Dendritic cell treated with granulocyte-macrophage colony-stimulating factor and Interleukin-4, amounts not matched to agents 40 ng/mL and 50 ng/mL, for 4 days (primary cell): ENCODE measurements around the gene TOPORS.

Experiments
- H3K27ac Mint-ChIP-seq: one replicate; pipeline ENCODE4 v1.8.0; 2022; ENCODE audit warnings: mild to moderate bottlenecking, mixed read lengths
- H3K27me3 Mint-ChIP-seq: one replicate; pipeline ENCODE4 v1.8.0; 2022; ENCODE audit warnings: mild to moderate bottlenecking, mixed read lengths
- H3K36me3 Mint-ChIP-seq: one replicate; pipeline ENCODE4 v1.8.0; 2022; ENCODE audit warnings: low read depth, mixed read lengths
- H3K4me1 Mint-ChIP-seq: one replicate; pipeline ENCODE4 v1.8.0; 2022; ENCODE audit warnings: low read depth, mixed read lengths
- H3K4me3 Mint-ChIP-seq: one replicate; pipeline ENCODE4 v1.8.0; 2022; ENCODE audit warnings: mild to moderate bottlenecking, moderate library complexity, mixed read lengths
- H3K9me3 Mint-ChIP-seq: one replicate; pipeline ENCODE4 v1.8.0; 2022; ENCODE audit warnings: mixed read lengths
- intact Hi-C: fragments of 100-400 bp; cut with micrococcal nuclease; formaldehyde crosslinking; loops from one replicate; pipeline ENCODE4 v1.15.0; 2022

TOPORS gene

GRCh38 chr9:32516241-32516640 lies 36.1 kb downstream of the TOPORS start:
- H3K27ac Mint-ChIP-seq, result no peak overlapping the region
- H3K4me1 Mint-ChIP-seq, result peaks cover 8% of the 10 kb centered on the region
- intact Hi-C loops, result no loop called here
- H3K9me3 Mint-ChIP-seq, result no peaks in the 10 kb centered on the region
- no peak overlapping the region for H3K4me3 Mint-ChIP-seq
- H3K36me3 Mint-ChIP-seq, result no peaks in the 10 kb centered on the region
- H3K27me3 Mint-ChIP-seq, result no peaks in the 10 kb centered on the region

- no peaks in the 10 kb centered on the region for H3K9me3 Mint-ChIP-seq
- H3K27ac Mint-ChIP-seq, result no peak overlapping the region
- intact Hi-C loops, result no loop called here
These were observed 43.7 kb downstream of the TOPORS start for GRCh38 chr9:32508728-32509127.

DNA sequence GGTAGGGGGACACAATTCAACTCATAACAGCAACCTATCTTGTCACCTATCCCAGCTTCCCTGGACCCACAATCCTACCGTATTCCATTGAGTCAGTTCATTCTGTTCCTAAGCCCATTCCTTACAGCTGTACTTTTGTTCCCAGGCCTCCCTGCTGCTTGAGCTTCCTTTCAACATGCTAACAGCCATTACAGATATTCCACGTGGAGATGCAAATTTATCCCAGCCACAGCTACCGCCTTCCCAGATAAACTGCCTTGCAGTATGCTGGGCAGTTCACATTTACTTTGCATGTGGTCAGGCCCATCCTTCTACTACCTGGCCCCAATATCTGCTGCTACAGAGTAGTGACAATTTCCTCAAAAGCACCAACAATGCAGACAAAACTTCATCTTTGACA lies 49.4 kb downstream of the TOPORS start:
- no peak overlapping the region for H3K4me3 Mint-ChIP-seq
- H3K4me1 Mint-ChIP-seq, result no peaks in the 10 kb centered on the region
- no peak overlapping the region for H3K27ac Mint-ChIP-seq
- no peaks in the 10 kb centered on the region for H3K9me3 Mint-ChIP-seq
- H3K36me3 Mint-ChIP-seq, result peaks cover 22% of the 10 kb centered on the region
- H3K27me3 Mint-ChIP-seq, result no peaks in the 10 kb centered on the region
- intact Hi-C loops, result no loop called here

More at GRCh38 chr9:32508728-32509127, 43.7 kb downstream of the TOPORS start:
- Mint-ChIP-seq H3K4me1 (peaks cover 14% of the 10 kb centered on the region), H3K4me3 (no peak overlapping the region), H3K36me3 (no peaks in the 10 kb centered on the region), H3K27me3 (no peaks in the 10 kb centered on the region)

DNA sequence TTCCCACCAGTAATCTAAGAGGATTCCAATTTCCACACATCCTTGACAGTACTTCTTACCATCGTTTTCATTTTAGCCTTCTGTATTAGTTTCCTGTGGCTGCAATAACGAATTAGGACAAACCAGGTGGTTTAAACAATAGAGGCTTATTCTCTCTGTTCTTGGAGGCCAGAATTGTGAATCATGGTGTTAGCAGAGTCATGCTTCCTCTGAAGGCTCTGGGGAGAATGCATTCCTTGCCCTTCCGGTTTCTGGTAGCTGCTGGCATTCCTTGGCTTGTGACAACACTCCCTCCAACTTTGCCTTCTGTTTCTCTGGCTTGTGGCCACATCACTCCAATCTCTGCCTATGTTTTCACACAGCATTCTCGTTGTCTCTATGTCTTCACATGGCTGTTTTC lies 49.9 kb downstream of the TOPORS start:
- intact Hi-C loops, result no loop called here
- no peak overlapping the region for H3K4me3 Mint-ChIP-seq
- H3K4me1 Mint-ChIP-seq, result no peaks in the 10 kb centered on the region
- no peaks in the 10 kb centered on the region for H3K9me3 Mint-ChIP-seq
- H3K27me3 Mint-ChIP-seq, result no peaks in the 10 kb centered on the region
- H3K27ac Mint-ChIP-seq, result no peak overlapping the region
- H3K36me3 Mint-ChIP-seq, result peaks cover 28% of the 10 kb centered on the region

- intact Hi-C loops, result no loop called here
- no peaks in the 10 kb centered on the region for H3K9me3 Mint-ChIP-seq
- no peak overlapping the region for H3K27ac Mint-ChIP-seq
- H3K4me1 Mint-ChIP-seq, result no peaks in the 10 kb centered on the region
- no peaks in the 10 kb centered on the region for H3K27me3 Mint-ChIP-seq
- H3K4me3 Mint-ChIP-seq, result no peak overlapping the region
- peaks cover 30% of the 10 kb centered on the region for H3K36me3 Mint-ChIP-seq
These were observed 50.5 kb downstream of the TOPORS start for GRCh38 chr9:32501868-32502267.

DNA sequence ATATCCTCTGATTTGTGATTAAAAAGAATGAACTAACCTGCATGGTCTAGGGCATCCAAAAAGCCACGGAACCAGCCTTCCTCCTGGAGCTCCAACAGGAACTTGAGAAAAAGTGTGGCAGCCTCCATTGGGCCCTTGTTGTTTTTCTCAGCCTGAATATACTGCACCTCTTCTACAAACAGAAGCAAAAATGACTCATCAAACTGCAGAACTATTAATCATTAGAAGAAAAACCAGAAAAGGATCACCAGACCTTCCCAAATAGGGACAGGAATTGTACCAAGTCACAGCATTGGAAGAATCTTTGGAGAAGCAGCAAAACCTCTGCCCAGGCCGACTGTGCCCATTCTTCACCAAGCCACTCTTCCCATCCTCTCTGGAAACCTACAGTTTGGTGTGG lies 51.6 kb downstream of the TOPORS start:
- intact Hi-C loops, result no loop called here
- H3K4me3 Mint-ChIP-seq, result no peak overlapping the region
- H3K4me1 Mint-ChIP-seq, result no peaks in the 10 kb centered on the region
- H3K27me3 Mint-ChIP-seq, result no peaks in the 10 kb centered on the region
- H3K27ac Mint-ChIP-seq, result no peak overlapping the region
- H3K9me3 Mint-ChIP-seq, result no peaks in the 10 kb centered on the region
- H3K36me3 Mint-ChIP-seq, result peaks cover 41% of the 10 kb centered on the region

GRCh38 chr9:32497921-32498320 lies 54.5 kb downstream of the TOPORS start:
- Mint-ChIP-seq H3K36me3 (peaks cover 55% of the 10 kb centered on the region), H3K4me3 (no peak overlapping the region), H3K27ac (no peak overlapping the region), H3K9me3 (no peaks in the 10 kb centered on the region), H3K4me1 (no peaks in the 10 kb centered on the region), H3K27me3 (no peaks in the 10 kb centered on the region)
- intact Hi-C loops, result no loop called here

- Mint-ChIP-seq H3K27ac (no peak overlapping the region), H3K36me3 (peaks cover 69% of the 10 kb centered on the region), H3K27me3 (no peaks in the 10 kb centered on the region), H3K4me3 (no peak overlapping the region), H3K9me3 (no peaks in the 10 kb centered on the region), H3K4me1 (no peaks in the 10 kb centered on the region)
- intact Hi-C loops, result no loop called here
These were observed 61.8 kb downstream of the TOPORS start for GRCh38 chr9:32490601-32491000.
